Measurements from ENCODE around the gene METAP2.
A peak's percentile ranks its signal among the peaks of the same experiment; 100 is the strongest.
"Not testable (repeated sequence)": the region's sequence is repeated elsewhere in the genome, so short reads cannot be mapped to it uniquely, and the experiment has no call there.

Gene METAP2

DNA sequence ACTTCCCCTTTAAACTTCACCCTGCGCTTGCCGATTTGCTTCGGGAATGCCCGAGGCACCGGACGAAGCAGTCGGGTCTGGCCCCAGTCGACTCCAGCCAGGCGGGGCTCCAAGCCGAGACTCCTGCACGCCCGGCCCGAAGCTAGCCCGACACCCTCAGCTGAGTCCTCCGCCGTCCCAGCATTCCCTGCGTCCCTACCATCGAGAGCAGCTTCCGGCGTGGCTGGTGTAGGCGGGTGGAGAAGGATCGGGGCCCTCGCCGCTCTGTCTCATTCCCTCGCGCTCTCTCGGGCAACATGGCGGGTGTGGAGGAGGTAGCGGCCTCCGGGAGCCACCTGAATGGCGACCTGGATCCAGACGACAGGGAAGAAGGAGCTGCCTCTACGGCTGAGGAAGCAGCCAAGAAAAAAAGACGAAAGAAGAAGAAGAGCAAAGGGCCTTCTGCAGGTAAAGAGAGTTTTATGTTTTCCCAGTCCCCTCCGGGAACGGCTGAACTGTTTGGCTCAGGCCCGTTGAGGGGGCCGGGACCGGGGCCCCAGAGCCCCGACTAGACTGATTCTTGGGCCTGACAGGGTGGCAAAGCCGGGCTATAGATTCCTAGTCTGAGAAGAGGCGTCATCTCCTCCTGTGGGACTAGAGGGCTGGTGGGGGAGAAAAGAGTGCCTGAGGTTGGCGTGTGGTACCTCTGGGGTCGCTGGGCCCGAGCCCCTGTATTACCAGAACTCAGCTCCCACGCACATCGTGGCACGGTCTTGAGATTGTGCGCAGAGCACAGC lies at the start of gene METAP2:
TSS of gene METAP2 (plus strand) at position 269 of the 776 bp plus-strand sequence. CDS start at position 297, 28 bp downstream.
- DNase-seq (ENCODE audit: low read depth in 2 of 2), result peak; percentile 74 to 86

- no peak for DNase-seq (ENCODE audit: low read depth in 2 of 2)
Measured at GRCh38 chr12:95424271-95424994, 49.5 kb upstream of the METAP2 start.

DNA sequence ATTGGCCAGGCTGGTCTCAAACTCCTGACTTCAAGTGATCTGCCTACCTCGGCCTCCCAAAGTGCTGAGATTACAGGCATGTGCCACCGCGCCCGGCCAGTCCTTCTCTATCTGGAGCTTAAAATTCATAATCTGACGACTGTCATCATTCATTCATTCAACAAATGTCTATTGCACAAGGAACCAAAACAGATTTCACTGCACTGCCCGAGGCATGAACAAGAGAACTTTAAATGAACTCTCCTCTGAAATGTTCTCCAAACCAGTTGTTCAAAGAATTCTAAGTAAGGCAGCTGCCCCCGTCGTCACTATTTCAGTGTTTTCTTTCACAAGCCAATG lies 44.8 kb upstream of the METAP2 start:
- DNase-seq (ENCODE audit: low read depth in 2 of 2), result no peak

DNA sequence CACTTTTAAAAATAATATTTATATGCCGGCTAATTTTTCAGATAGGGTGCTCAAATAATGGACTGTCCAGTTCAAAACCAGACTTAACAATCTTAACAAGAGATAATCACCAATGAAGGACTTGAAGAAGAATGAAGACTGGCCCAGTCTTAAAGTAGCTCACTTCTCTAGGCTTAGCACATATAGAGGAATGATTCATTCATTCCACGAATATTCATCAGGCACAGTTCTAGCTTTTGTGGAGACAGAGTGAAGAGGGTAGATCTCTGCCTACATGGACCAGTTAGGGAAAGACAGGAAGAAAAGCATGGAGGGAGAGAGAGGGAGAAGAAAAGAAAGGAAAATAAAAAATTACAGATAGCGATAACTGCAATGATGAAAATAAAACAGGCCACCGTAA lies 42.8 kb upstream of the METAP2 start:
- DNase-seq (ENCODE audit: low read depth in 2 of 2), result no peak

- DNase-seq (ENCODE audit: low read depth in 2 of 2), result no peak
Measured at GRCh38 chr12:95435355-95435754, 38.6 kb upstream of the METAP2 start.

DNA sequence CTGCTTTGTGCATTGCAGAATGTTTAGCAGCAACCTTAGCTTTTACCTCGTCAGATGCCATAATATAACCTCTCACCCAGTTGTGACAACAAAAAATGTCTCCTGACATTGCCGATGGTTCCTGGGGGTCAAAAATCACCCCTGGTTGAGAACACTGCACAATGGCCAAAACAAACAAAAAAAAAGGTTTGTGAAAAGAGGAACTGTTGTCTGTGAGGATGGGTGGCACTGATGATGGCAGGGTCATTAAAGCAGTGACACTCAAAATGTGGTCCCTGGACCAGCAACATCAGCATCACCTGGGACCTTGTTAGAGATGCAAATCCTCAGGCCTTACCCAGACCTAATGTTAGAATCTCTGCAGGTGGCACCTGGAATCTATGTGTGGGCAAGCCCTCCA lies 36.4 kb upstream of the METAP2 start:
- DNase-seq (ENCODE audit: low read depth in 2 of 2), result no peak

DNA sequence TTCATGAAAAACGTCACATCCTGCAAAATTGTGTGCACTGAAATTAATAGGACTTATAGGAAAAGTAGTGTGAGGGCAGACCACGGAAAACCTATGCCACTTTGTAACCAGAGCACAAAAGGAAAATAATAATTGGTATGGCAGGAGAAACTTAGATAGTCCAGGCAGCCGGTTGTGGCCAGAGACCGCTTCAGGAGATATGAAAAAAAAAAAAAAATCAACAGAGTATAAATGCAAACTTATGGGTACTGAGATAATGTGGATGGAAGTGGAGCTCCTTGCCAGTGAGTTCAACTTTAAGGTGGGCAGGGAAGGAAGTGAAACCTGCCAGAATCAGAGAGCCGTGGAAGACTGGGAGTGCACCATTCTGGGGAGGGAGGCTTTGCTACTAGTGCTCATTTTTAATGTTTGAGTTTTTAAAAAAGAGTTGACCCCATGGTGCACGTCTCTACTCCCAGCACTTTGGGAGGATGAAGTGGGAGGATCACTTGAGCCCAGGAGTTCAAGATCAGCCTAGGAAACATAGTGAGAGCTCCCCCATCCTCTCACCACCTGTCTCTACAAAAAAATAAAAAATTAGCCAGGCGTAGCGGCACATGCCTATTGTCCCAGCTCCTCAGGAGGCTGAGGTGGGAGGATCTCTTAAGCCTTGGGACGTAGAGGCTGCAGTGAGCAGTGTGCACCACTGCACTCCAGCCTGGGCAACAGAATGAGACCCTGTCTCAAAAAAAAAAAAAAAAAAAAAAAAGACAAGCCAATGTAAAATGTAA lies 34.3 kb upstream of the METAP2 start:
- DNase-seq (ENCODE audit: low read depth in 2 of 2), result no peak

DNA sequence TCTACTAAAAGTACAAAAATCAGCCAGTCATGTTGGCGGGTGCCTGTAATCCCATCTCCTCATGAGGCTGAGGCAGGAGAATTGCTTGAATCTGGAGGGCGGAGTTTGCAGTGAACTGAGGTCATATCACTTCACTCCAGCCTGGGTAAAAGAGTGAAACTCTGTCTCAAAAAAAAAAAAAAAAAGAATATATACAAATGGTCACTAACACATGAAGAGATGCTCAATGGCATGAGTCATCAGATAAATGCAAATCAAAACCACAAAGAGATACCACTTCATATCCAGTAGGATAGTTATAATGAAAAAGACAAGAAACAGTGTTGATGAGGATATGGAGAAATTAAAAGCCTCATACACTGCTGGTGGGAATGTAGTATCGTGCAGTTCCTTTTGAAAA lies 33.6 kb upstream of the METAP2 start:
- no peak for DNase-seq (ENCODE audit: low read depth in 2 of 2)

GRCh38 chr12:95443459-95443858 lies 30.5 kb upstream of the METAP2 start:
- no peak for DNase-seq (ENCODE audit: low read depth in 2 of 2)

- DNase-seq (ENCODE audit: low read depth in 2 of 2), result not testable (repeated sequence)
Measured at GRCh38 chr12:95445099-95445498, 28.9 kb upstream of the METAP2 start.

DNA sequence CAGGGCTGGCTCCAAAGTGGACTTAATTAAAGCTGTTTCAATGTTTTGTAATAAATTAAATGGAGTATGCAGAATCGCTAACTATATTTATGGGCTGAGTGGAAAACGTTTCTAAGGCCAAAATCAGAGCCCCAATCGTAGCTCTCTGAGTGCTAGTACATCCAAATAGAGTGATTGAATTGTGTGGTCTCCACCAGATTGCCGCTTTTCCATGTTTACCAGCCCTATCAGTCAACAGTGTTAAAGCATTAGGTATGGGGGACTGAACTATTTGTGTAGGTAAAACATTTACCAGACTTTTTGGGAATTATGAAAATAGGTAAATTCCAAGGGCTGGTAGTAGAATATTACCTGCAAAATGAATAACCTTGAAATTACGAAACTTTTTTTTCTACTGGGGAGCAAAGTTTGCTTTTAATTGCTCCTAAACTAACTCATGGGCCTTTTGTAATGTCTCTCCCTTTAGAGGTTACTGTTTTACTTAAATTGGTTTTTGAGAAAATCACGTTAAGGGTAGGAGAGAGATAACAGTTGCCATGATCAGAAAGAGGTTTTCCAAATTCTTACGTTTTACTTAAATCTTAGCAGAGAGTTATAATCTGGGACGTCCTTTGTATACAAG lies 28.0 kb upstream of the METAP2 start:
- no peak for DNase-seq (ENCODE audit: low read depth in 2 of 2)

GRCh38 chr12:95446506-95446900 lies 27.4 kb upstream of the METAP2 start:
- DNase-seq (ENCODE audit: low read depth in 2 of 2), result no peak

- not testable (repeated sequence) for DNase-seq (ENCODE audit: low read depth in 2 of 2)
Measured at GRCh38 chr12:95449656-95450055, 24.3 kb upstream of the METAP2 start.

GRCh38 chr12:95452501-95452900 lies 21.5 kb upstream of the METAP2 start:
- not testable (repeated sequence) for DNase-seq (ENCODE audit: low read depth in 2 of 2)

DNA sequence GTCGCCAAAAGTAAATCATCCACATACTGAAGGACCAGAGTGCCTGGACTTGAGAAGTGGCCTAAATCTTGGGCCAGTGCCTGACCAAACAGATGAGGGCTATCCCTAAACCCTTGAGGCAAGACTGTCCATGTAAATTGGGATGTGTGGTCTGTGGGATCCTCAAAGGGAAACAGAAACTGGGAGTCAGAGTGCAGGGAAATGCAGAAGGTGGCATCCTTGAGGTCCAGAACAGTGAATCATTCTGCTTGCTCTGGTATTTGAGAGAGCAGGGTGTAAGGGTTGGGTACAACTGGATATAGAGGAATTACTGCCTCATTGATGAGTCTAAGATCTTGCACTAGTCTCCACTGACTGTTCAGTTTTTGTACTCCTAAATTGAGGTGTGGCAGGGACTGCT lies 20.1 kb upstream of the METAP2 start:
- not testable (repeated sequence) for DNase-seq (ENCODE audit: low read depth in 2 of 2)

- DNase-seq (ENCODE audit: low read depth in 2 of 2), result not testable (repeated sequence)
Measured at GRCh38 chr12:95454780-95455215, 19.2 kb upstream of the METAP2 start.

GRCh38 chr12:95457605-95458004 lies 16.3 kb upstream of the METAP2 start:
- DNase-seq (ENCODE audit: low read depth in 2 of 2), result not testable (repeated sequence)

GRCh38 chr12:95458761-95459160 lies 15.2 kb upstream of the METAP2 start:
- no peak for DNase-seq (ENCODE audit: low read depth in 2 of 2)

- DNase-seq (ENCODE audit: low read depth in 2 of 2), result no peak
Measured at GRCh38 chr12:95459310-95459709, 14.6 kb upstream of the METAP2 start.

DNA sequence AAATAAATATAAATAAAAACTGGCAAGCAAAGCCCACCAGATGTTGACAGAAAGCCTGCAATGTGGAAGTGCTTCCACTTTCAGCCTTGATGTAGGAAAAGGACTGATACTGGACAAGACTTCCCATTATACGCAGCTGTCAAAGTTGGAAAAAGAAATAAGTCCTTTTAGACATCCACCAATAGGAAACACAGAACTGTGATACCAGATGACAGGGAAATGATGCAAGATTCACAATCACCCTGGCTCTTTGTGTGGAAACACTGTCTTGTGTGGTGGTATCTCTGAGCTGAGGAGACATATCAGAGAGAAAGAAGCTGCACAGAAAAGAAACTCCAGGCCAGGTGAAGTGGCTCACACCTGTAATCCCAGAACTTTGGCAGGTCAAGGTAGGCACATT lies 13.8 kb upstream of the METAP2 start:
- no peak for DNase-seq (ENCODE audit: low read depth in 2 of 2)

DNA sequence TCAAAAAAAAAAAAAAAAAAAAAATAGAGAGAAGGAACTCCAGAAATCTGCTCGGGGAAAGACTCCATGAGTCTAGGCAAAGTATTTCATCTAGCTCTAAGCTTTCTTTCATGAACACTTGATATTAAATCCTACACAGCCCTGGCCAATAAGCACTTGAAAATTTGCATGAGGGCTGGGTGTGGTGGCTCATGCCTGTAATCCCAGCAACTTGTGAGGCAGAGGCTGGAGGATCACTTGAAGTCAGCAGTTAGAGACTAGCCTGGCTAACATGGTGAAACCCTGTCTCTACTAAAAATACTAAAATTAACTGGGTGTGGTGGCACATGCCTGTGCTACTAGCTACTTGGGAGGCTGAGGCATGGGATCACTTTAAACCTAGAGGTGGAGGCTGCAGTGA lies 13.1 kb upstream of the METAP2 start:
- DNase-seq (ENCODE audit: low read depth in 2 of 2), result no peak

DNA sequence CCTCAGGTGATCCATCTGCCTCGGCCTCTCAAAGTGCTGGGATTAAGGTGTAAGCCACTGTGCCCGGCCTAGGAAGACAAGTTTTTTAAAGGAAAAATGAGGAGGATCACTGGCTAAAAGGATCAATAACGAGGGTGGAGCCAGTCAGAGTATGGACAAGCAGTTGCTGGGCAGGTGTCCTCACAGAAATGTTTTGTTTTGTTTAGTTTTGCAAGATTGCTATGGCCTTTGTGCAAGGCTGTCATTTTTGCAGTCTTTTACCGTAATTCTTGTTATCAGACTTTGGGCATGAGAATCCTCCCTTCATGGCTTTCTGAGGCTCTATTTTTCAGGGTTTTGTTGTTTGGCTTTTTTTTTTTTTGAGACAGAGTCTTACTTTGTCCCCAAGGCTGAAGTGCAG lies 11.9 kb upstream of the METAP2 start:
- no peak for DNase-seq (ENCODE audit: low read depth in 2 of 2)
